ENCODE measurements around the gene PDLIM5. TPM values are rescaled to one million over a fixed set of nuclear protein-coding genes. Genes with fewer than 3 reads are reported as not detected.

PDLIM5 gene
- total and polyA plus RNA-seq, 4 experiments from 2014 or later: 37.4 to 57.5 (median 44.6) TPM

DNA sequence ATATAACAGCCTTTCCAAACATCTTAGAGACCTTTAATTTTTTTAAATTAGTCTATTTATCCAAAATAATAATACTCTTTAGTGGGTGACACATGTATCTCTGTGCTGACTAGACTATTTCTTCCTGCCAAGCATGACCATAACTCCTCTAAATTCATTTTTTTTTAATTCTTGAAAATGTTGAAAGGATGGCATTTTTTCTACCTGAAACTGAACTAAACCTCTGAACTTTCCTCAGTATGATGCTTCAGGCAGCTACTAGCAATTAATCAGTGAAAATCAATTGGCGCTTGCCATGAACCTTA lies 42.4 kb upstream of the PDLIM5 start:
- Mint-ChIP-seq H3K36me3 (no peaks in the 10 kb centered on the region), H3K27me3 (peaks cover 4 to 11% of the 10 kb centered on the region in 2 donors), H3K27ac (no peak overlapping the region), H3K4me1 (peaks cover 0 to 4% (median 2%) of the 10 kb centered on the region in 4 donors), H3K9me3 (peaks cover 0 to 2% (median 0%) of the 10 kb centered on the region in 8 donors), H3K4me3 (no peak overlapping the region)
- H3K4me1 ChIP-seq (ENCODE audit: insufficient read depth, low read length): no peaks in the 10 kb centered on the region
- no peaks in the 10 kb centered on the region for H3K27me3 ChIP-seq (ENCODE audit: insufficient read depth, low read length)
- ChIA-PET CTCF (ENCODE audit: partially characterized antibody) (interaction anchor here (1.0 to 3.8 kb wide), 3 partner anchors 9 to 186 kb away, joined by 4 to 27 read pairs (median 13); no protein-coding TSS in a partner anchor), POLR2A (ENCODE audit: partially characterized antibody) (no interaction called here)
- H3K36me3 ChIP-seq (ENCODE audit: insufficient read depth, low read length): no peaks in the 10 kb centered on the region
- H3K27ac ChIP-seq (ENCODE audit: low read depth, low read length): no peak overlapping the region
- intact Hi-C loops (cut with micrococcal nuclease): loop anchor here (5.0 to 10.0 kb wide), 3 partner anchors 43 to 715 kb away; partner anchors contain the start of gene PDLIM5
- DNase-seq: no peak
- no peaks in the 10 kb centered on the region for H3K9me3 ChIP-seq (ENCODE audit: control insufficient read depth in 1 of 2, low read length in 2 of 2)
- no peak overlapping the region for H3K4me3 ChIP-seq (ENCODE audit: low read length in 2 of 2)

- no peak for DNase-seq
- H3K4me3 ChIP-seq (ENCODE audit: low read length in 2 of 2): no peak overlapping the region
- H3K27ac Mint-ChIP-seq: no peak overlapping the region
- no peaks in the 10 kb centered on the region for H3K9me3 ChIP-seq (ENCODE audit: control insufficient read depth in 1 of 2, low read length in 2 of 2)
- intact Hi-C loops (cut with micrococcal nuclease): loop anchor here (5.0 to 10.0 kb wide), 3 partner anchors 42 to 715 kb away; partner anchors contain the start of gene PDLIM5
- H3K4me1 Mint-ChIP-seq: peaks cover 0 to 4% (median 2%) of the 10 kb centered on the region in 4 donors
- no peaks in the 10 kb centered on the region for H3K36me3 ChIP-seq (ENCODE audit: insufficient read depth, low read length)
- no peaks in the 10 kb centered on the region for H3K27me3 ChIP-seq (ENCODE audit: insufficient read depth, low read length)
- no peak overlapping the region for H3K27ac ChIP-seq (ENCODE audit: low read depth, low read length)
- ChIA-PET POLR2A (ENCODE audit: partially characterized antibody) (no interaction called here), CTCF (ENCODE audit: partially characterized antibody) (interaction anchor here (3.8 kb wide), 1 partner anchor 183 kb away, joined by 27 read pairs; no protein-coding TSS in a partner anchor)
- H3K4me1 ChIP-seq (ENCODE audit: insufficient read depth, low read length): no peaks in the 10 kb centered on the region
- peaks cover 0 to 2% (median 0%) of the 10 kb centered on the region in 8 donors for H3K9me3 Mint-ChIP-seq
- H3K36me3 Mint-ChIP-seq: no peaks in the 10 kb centered on the region
- no peak overlapping the region for H3K4me3 Mint-ChIP-seq
- peaks cover 4 to 11% of the 10 kb centered on the region in 2 donors for H3K27me3 Mint-ChIP-seq
These were observed 41.8 kb upstream of the PDLIM5 start for GRCh38 chr4:94409962-94410361.

DNA sequence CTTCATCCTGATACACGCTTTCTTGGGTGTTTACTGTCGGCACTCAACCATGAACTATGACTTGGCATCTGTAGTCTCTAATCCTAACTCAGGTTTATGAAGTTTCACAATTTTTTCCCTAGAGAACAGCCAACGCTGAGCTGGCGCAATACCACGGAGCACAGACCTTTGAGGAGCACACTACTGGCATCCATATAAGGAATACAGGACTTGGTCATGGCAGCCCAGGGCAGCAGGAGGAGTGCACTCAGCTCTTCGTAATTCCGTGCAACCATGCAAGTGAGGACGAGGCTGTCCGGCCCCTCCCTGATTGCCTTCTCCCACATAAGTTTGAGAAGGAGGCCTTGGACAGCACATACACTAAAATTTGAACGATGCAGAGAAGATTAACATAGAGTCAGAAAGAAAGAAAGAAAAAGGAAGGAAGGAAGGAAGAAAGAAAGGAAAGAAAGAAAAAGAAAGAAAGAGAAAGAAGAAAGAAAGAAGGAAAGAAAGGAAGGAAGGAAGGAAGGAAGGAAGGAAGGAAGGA lies 41.0 kb upstream of the PDLIM5 start:
- no peak overlapping the region for H3K4me3 ChIP-seq (ENCODE audit: low read length in 2 of 2)
- intact Hi-C loops (cut with micrococcal nuclease): no loop called here
- H3K36me3 ChIP-seq (ENCODE audit: insufficient read depth, low read length): no peaks in the 10 kb centered on the region
- H3K27me3 ChIP-seq (ENCODE audit: insufficient read depth, low read length): no peaks in the 10 kb centered on the region
- H3K27ac ChIP-seq (ENCODE audit: low read depth, low read length): no peak overlapping the region
- no peaks in the 10 kb centered on the region for H3K9me3 ChIP-seq (ENCODE audit: control insufficient read depth in 1 of 2, low read length in 2 of 2)
- Mint-ChIP-seq H3K27me3 (peaks cover 4 to 12% of the 10 kb centered on the region in 2 donors), H3K36me3 (no peaks in the 10 kb centered on the region), H3K27ac (no peak overlapping the region), H3K9me3 (peaks cover 0 to 2% (median 0%) of the 10 kb centered on the region in 8 donors), H3K4me1 (peaks cover 0 to 4% (median 2%) of the 10 kb centered on the region in 4 donors), H3K4me3 (no peak overlapping the region)
- no peaks in the 10 kb centered on the region for H3K4me1 ChIP-seq (ENCODE audit: insufficient read depth, low read length)
- ChIA-PET CTCF (ENCODE audit: partially characterized antibody) (no interaction called here), POLR2A (ENCODE audit: partially characterized antibody) (no interaction called here)
- no peak for DNase-seq

GRCh38 chr4:94411296-94411695 lies 40.4 kb upstream of the PDLIM5 start:
- no peak overlapping the region for H3K4me3 Mint-ChIP-seq
- Histone ChIP-seq H3K36me3 (ENCODE audit: insufficient read depth, low read length) (no peaks in the 10 kb centered on the region), H3K4me3 (ENCODE audit: low read length in 2 of 2) (no peak overlapping the region), H3K9me3 (ENCODE audit: control insufficient read depth in 1 of 2, low read length in 2 of 2) (no peaks in the 10 kb centered on the region), H3K27me3 (ENCODE audit: insufficient read depth, low read length) (no peaks in the 10 kb centered on the region), H3K27ac (ENCODE audit: low read depth, low read length) (no peak overlapping the region), H3K4me1 (ENCODE audit: insufficient read depth, low read length) (no peaks in the 10 kb centered on the region)
- DNase-seq: no peak
- CTCF ChIA-PET (ENCODE audit: partially characterized antibody): no interaction called here
- peaks cover 7 to 12% of the 10 kb centered on the region in 2 donors for H3K27me3 Mint-ChIP-seq
- intact Hi-C loops (cut with micrococcal nuclease): no loop called here
- POLR2A ChIA-PET (ENCODE audit: partially characterized antibody): no interaction called here
- H3K27ac Mint-ChIP-seq: no peak overlapping the region
- peaks cover 0 to 2% (median 0%) of the 10 kb centered on the region in 8 donors for H3K9me3 Mint-ChIP-seq
- H3K36me3 Mint-ChIP-seq: no peaks in the 10 kb centered on the region
- H3K4me1 Mint-ChIP-seq: peaks cover 0 to 4% (median 2%) of the 10 kb centered on the region in 4 donors

GRCh38 chr4:94412019-94412657 lies 39.6 kb upstream of the PDLIM5 start:
- intact Hi-C loops (cut with micrococcal nuclease): no loop called here
- Histone ChIP-seq H3K36me3 (ENCODE audit: insufficient read depth, low read length) (no peaks in the 10 kb centered on the region), H3K4me1 (ENCODE audit: insufficient read depth, low read length) (no peaks in the 10 kb centered on the region), H3K27ac (ENCODE audit: low read depth, low read length) (no peak overlapping the region), H3K9me3 (ENCODE audit: control insufficient read depth in 1 of 2, low read length in 2 of 2) (no peaks in the 10 kb centered on the region), H3K4me3 (ENCODE audit: low read length in 2 of 2) (no peak overlapping the region), H3K27me3 (ENCODE audit: insufficient read depth, low read length) (no peaks in the 10 kb centered on the region)
- Mint-ChIP-seq H3K4me3 (no peak overlapping the region), H3K27ac (no peak overlapping the region), H3K9me3 (peaks cover 0 to 4% (median 2%) of the 10 kb centered on the region in 8 donors), H3K27me3 (peaks cover 10 to 16% of the 10 kb centered on the region in 2 donors), H3K36me3 (no peaks in the 10 kb centered on the region), H3K4me1 (peaks cover 0 to 4% (median 2%) of the 10 kb centered on the region in 4 donors)
- DNase-seq: no peak
- CTCF ChIA-PET (ENCODE audit: partially characterized antibody): no interaction called here
- POLR2A ChIA-PET (ENCODE audit: partially characterized antibody): no interaction called here

DNA sequence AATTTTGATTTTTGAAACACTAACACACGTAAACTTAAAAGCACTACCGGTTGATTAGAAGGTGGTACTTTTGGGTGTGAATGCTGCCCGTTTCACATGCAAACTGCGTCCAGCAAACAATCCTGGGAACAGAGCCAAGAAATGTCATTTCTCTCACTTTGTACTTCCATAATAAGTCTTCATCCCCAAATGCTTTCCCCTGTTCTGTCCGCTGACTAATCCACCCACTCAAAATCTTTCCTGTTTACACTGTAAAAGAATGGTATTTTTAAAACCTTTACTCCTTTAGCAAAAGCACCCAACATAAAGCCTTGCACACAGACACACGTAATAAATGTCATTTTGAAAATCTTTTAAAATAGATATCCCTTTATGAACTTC lies 39.1 kb upstream of the PDLIM5 start:
- Mint-ChIP-seq H3K4me3 (no peak overlapping the region), H3K27ac (no peak overlapping the region), H3K27me3 (peaks cover 14 to 20% of the 10 kb centered on the region in 2 donors), H3K36me3 (no peaks in the 10 kb centered on the region), H3K4me1 (peaks cover 0 to 4% (median 2%) of the 10 kb centered on the region in 4 donors), H3K9me3 (peaks cover 0 to 8% (median 3%) of the 10 kb centered on the region in 8 donors)
- DNase-seq: no peak
- H3K36me3 ChIP-seq (ENCODE audit: insufficient read depth, low read length): no peaks in the 10 kb centered on the region
- no peak overlapping the region for H3K27ac ChIP-seq (ENCODE audit: low read depth, low read length)
- no peaks in the 10 kb centered on the region for H3K27me3 ChIP-seq (ENCODE audit: insufficient read depth, low read length)
- H3K4me3 ChIP-seq (ENCODE audit: low read length in 2 of 2): no peak overlapping the region
- H3K4me1 ChIP-seq (ENCODE audit: insufficient read depth, low read length): no peaks in the 10 kb centered on the region
- POLR2A ChIA-PET (ENCODE audit: partially characterized antibody): no interaction called here
- no peaks in the 10 kb centered on the region for H3K9me3 ChIP-seq (ENCODE audit: control insufficient read depth in 1 of 2, low read length in 2 of 2)
- CTCF ChIA-PET (ENCODE audit: partially characterized antibody): no interaction called here
- intact Hi-C loops (cut with micrococcal nuclease): no loop called here

DNA sequence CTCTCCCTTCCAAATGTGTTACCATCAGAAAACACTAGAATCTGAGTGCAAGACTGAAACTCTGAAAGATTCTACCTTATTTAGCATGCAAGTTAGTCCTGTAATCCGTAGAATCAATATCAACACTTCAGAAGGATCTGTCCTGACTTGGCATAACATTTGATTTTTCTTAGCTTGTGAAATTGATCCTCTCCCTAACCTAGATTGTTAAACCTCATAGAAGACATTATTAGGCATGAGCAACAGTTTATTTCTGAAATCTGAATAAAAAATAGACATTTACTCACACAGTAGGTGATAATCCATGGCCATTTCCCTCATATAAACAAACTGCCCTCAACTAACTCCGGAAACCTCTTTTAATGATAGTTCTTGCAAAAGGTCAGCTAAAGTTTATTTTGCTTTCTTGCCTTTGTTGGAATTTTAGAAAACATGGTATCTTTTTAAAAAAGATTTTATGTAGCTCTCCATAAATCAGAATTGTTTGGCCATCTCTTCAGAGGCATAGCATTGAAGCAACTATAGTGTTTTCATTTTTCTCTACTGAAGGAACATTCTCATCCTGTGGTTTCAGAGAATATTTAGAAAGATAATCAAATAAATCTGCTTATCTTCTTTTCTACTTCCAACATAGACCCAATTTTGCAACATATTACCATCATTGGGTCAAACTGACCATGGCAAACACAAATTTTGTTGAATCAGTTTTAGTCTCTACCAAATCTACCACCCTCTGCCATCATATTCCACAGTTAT lies 38.5 kb upstream of the PDLIM5 start:
- ChIA-PET POLR2A (ENCODE audit: partially characterized antibody) (no interaction called here), CTCF (ENCODE audit: partially characterized antibody) (no interaction called here)
- intact Hi-C loops (cut with micrococcal nuclease): no loop called here
- Mint-ChIP-seq H3K4me1 (peaks cover 0 to 4% (median 2%) of the 10 kb centered on the region in 4 donors), H3K27me3 (peaks cover 16 to 18% of the 10 kb centered on the region in 2 donors), H3K27ac (no peak overlapping the region), H3K36me3 (no peaks in the 10 kb centered on the region), H3K4me3 (no peak overlapping the region), H3K9me3 (peaks cover 0 to 8% (median 3%) of the 10 kb centered on the region in 8 donors)
- no peak for DNase-seq
- no peak overlapping the region for H3K4me3 ChIP-seq (ENCODE audit: low read length in 2 of 2)
- H3K9me3 ChIP-seq (ENCODE audit: control insufficient read depth in 1 of 2, low read length in 2 of 2): no peaks in the 10 kb centered on the region
- H3K27me3 ChIP-seq (ENCODE audit: insufficient read depth, low read length): no peaks in the 10 kb centered on the region
- no peaks in the 10 kb centered on the region for H3K4me1 ChIP-seq (ENCODE audit: insufficient read depth, low read length)
- H3K27ac ChIP-seq (ENCODE audit: low read depth, low read length): no peak overlapping the region
- no peaks in the 10 kb centered on the region for H3K36me3 ChIP-seq (ENCODE audit: insufficient read depth, low read length)

Data from CD4-positive, alpha-beta memory T cell (primary cell).